Cardiac muscle cell (in vitro differentiated cells and primary cell): ENCODE measurements around the gene TAAR2. TPM values are rescaled to one million over a fixed set of nuclear protein-coding genes. Genes with fewer than 3 reads are reported as not detected.
"Not testable (repeated sequence)": the region's sequence is repeated elsewhere in the genome, so short reads cannot be mapped to it uniquely, and the experiment has no call there.

Experiments
- DNase-seq, 2 donors: peaks; one replicate each; pipeline versions ENCODE4 v3.0.0 to v3.0.0-alpha.2; 2010 to 2017; ENCODE audit warnings: low read depth in 1 of 2, low spot score in 1 of 2
- H3K27ac ChIP-seq: fragments of 200-600 bp; sonication (generic); 2 replicates; pipeline ENCODE4 v1.5.1; 2016
- H3K27me3 ChIP-seq: fragments of 200-600 bp; sonication (generic); 2 replicates; pipeline ENCODE4 v1.6.0; 2016; ENCODE audit warnings: control low read depth
- H3K36me3 ChIP-seq: fragments of 200-600 bp; sonication (generic); 2 replicates; pipeline ENCODE4 v1.5.1; 2016; ENCODE audit warnings: control low read depth
- H3K4me1 ChIP-seq: fragments of 200-600 bp; sonication (generic); 2 replicates; pipeline ENCODE4 v1.8.1; 2017; ENCODE audit warnings: low read depth, mild to moderate bottlenecking, mixed run types
- H3K4me3 ChIP-seq: fragments of 200-600 bp; sonication (generic); 2 replicates; pipeline ENCODE4 v1.5.1; 2016; ENCODE audit warnings: mild to moderate bottlenecking
- H3K9me3 ChIP-seq: fragments of 200-600 bp; sonication (generic); 2 replicates; pipeline ENCODE4 v1.5.1; 2017; ENCODE audit warnings: low read depth, mild to moderate bottlenecking, control low read depth
- CTCF ChIP-seq: IDR thresholded peaks from 2 replicates; pipeline ENCODE4 v1.5.1; 2012; ENCODE audit warnings: low read depth, mild to moderate bottlenecking, low read length
- polyA plus RNA-seq: library from polyadenylated mRNA; unstranded; fragments of >200 nt; fragmentation: Nextera tagmentation; extraction: Ambion mirVana; gene quantifications from 2 replicates; pipeline ENCODE4 v1.2.1, GENCODE V29; 2016
- total RNA-seq: library from RNA; depleted of rRNA; stranded (reverse); fragments of >200 nt; gene quantifications from 2 replicates; pipeline ENCODE4 v1.2.3, GENCODE V29; 2016

Gene TAAR2
- total and polyA plus RNA-seq, 2 experiments from 2014 or later: not detected

DNA sequence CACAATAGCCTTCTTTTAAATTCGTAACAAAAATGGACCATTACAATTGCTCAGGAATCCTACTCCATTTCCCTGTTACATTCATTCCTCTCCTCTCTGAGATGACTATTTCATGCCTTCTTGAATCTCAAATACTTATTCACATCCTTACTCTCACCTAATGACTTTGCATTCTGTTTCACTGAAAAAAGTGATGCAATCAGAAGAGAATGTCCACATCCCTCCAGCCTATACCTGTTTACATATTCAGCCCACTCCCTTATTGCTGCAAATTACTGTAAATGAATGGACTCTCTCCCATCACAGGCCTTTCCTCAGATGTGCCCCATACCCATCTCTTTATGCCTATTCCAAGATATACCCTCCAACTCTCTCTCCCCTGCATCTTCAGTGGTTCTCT lies 26.4 kb upstream of the TAAR2 start:
- H3K27me3 ChIP-seq: no peaks in the 10 kb centered on the region
- H3K4me3 ChIP-seq: no peak overlapping the region
- no peak overlapping the region for H3K27ac ChIP-seq
- DNase-seq: no peak
- H3K36me3 ChIP-seq: no peaks in the 10 kb centered on the region
- H3K4me1 ChIP-seq: no peaks in the 10 kb centered on the region
- TF ChIP-seq CTCF: no peak
- H3K9me3 ChIP-seq: no peaks in the 10 kb centered on the region

GRCh38 chr6:132648828-132649227 lies 24.8 kb upstream of the TAAR2 start:
- Histone ChIP-seq H3K36me3 (no peaks in the 10 kb centered on the region), H3K9me3 (no peaks in the 10 kb centered on the region), H3K4me1 (no peaks in the 10 kb centered on the region), H3K4me3 (no peak overlapping the region), H3K27me3 (no peaks in the 10 kb centered on the region), H3K27ac (no peak overlapping the region)
- DNase-seq: no peak
- TF ChIP-seq CTCF: no peak

DNA sequence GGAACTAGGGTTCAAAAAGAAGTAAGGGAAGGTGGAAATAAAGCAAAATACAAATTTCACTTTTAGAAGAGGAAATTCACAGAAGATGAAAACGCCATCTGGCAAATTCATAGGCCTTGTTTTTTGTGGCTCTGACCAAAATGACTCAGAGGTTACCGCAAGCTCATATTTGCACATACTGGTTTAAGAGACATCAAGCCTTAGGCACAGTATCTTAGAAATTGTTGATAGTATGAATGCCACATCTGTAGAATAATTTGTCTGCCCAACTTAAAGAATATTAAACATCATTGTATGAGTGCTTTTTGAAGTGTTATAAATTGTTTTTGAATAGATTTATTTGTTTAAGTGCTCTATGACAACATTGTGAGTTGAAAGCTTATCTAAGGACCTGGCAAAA lies 24.3 kb upstream of the TAAR2 start:
- H3K27me3 ChIP-seq: no peaks in the 10 kb centered on the region
- no peak overlapping the region for H3K27ac ChIP-seq
- DNase-seq: peak in 1 of 2 donors; percentile 76
- H3K9me3 ChIP-seq: no peaks in the 10 kb centered on the region
- no peaks in the 10 kb centered on the region for H3K36me3 ChIP-seq
- H3K4me3 ChIP-seq: no peak overlapping the region
- TF ChIP-seq CTCF: no peak
- H3K4me1 ChIP-seq: no peaks in the 10 kb centered on the region

DNA sequence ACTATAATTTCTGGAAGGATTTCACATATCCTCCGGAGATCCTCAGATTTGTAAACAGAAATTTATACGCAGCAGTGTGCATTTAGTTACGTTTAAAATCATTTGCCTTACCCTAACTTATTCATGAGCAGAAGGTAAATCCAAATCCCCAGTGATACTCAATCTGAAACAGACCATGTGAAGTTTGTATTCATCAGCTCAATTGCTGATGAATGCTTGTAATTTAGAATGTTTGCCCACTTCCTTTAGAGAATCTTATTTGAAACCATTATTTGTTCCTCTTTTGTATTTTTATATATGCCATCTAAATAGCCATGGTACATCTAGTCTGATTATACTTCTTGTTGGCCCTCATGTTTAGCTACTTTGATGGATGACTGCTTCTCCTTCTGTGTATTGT lies 19.5 kb upstream of the TAAR2 start:
- H3K4me1 ChIP-seq: no peaks in the 10 kb centered on the region
- H3K36me3 ChIP-seq: no peaks in the 10 kb centered on the region
- no peak overlapping the region for H3K27ac ChIP-seq
- no peaks in the 10 kb centered on the region for H3K27me3 ChIP-seq
- no peaks in the 10 kb centered on the region for H3K9me3 ChIP-seq
- H3K4me3 ChIP-seq: no peak overlapping the region
- TF ChIP-seq CTCF: no peak
- no peak for DNase-seq

GRCh38 chr6:132637135-132637534 lies 13.1 kb upstream of the TAAR2 start:
- H3K4me1 ChIP-seq, H3K27me3 ChIP-seq, DNase-seq, H3K36me3 ChIP-seq, H3K27ac ChIP-seq, H3K9me3 ChIP-seq, H3K4me3 ChIP-seq: not testable (repeated sequence)

GRCh38 chr6:132635906-132636305 lies 11.8 kb upstream of the TAAR2 start:
- H3K4me3 ChIP-seq, H3K36me3 ChIP-seq, H3K27me3 ChIP-seq, H3K4me1 ChIP-seq, H3K9me3 ChIP-seq, H3K27ac ChIP-seq, DNase-seq: not testable (repeated sequence)

GRCh38 chr6:132635288-132635687 lies 11.2 kb upstream of the TAAR2 start:
- not testable (repeated sequence) for H3K36me3 ChIP-seq, DNase-seq, H3K4me3 ChIP-seq

More at GRCh38 chr6:132635288-132635687, 11.2 kb upstream of the TAAR2 start:
- not testable (repeated sequence) for H3K9me3 ChIP-seq, H3K27ac ChIP-seq, H3K4me1 ChIP-seq, H3K27me3 ChIP-seq
